OCI-LY1 (cell line): Measurements from ENCODE around the gene CYP4F11.

ENCODE experiments used
- EZH2 ChIP-seq: fragments of 200-600 bp; sonication (generic), shearing (Covaris generic); IDR thresholded peaks from 2 replicates; pipeline ENCODE4 v1.8.0; 2017; ENCODE audit warnings: borderline replicate concordance, mixed run types, mild to moderate bottlenecking, antibody characterized with exemption, low read length, moderate library complexity, mixed read lengths
- TF ChIP-seq, protein P1 (sequence below): fragments of 200-600 bp; sonication (generic), shearing (Covaris generic); IDR thresholded peaks from 2 replicates; pipeline ENCODE4 v1.5.1; 2017; ENCODE audit warnings: mild to moderate bottlenecking, antibody characterized with exemption, low read length, moderate library complexity, mixed read lengths

DNA sequence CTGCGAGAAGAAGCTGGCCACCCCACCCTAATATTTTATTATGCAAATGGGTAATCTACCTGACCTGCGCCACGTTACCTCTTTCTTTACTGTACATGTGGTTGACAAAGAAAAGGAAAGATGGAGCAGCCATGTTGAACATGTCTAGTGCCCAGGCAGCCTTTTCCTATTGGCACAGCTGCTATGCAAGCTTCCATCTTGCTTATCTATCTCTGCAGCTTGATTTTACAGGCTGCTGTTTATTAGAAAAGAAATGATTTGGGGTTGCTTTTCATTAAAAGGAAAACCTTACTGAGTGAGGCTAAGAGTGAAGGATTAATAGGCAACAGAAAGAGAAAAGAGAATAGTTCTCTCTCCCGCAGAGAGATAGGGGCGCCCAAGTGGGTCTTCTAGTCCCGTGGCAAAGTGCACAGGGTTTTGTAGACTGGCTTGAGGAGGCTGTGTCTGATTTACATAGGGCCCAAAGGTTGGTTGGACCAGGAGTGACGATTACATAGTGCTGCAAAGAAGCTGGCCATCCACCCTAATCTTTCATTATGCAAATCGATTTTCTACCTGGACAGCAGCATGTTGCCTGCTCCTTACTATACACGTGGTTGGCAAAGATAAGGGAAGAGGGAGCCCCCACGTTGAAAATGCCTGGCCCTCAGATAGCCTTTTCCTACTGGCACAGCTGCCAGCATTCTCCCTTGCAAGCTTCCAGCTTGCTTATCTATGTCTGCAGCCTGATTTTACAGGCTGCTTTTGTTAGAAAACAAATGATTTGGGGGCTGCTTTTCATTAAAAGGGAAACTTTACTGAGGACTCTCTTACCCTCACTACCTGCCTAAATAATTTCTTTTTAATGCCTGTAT, 42.7 kb upstream of the CYP4F11 start:
- TF ChIP-seq, protein P1, sequence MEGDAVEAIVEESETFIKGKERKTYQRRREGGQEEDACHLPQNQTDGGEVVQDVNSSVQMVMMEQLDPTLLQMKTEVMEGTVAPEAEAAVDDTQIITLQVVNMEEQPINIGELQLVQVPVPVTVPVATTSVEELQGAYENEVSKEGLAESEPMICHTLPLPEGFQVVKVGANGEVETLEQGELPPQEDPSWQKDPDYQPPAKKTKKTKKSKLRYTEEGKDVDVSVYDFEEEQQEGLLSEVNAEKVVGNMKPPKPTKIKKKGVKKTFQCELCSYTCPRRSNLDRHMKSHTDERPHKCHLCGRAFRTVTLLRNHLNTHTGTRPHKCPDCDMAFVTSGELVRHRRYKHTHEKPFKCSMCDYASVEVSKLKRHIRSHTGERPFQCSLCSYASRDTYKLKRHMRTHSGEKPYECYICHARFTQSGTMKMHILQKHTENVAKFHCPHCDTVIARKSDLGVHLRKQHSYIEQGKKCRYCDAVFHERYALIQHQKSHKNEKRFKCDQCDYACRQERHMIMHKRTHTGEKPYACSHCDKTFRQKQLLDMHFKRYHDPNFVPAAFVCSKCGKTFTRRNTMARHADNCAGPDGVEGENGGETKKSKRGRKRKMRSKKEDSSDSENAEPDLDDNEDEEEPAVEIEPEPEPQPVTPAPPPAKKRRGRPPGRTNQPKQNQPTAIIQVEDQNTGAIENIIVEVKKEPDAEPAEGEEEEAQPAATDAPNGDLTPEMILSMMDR = no peak
- TF ChIP-seq EZH2 = no peak
